Mucosa of descending colon (tissue), 3 donors: ENCODE results near the gene SUN2. TPM values are rescaled to one million over a fixed set of nuclear protein-coding genes. Genes with fewer than 3 reads are reported as not detected.

Experiments
- ATAC-seq: fragments of 200-7000 bp; cut with Tn5 transposase; one replicate; pipeline ENCODE4 v1.9.1; 2020; ENCODE audit warnings: mild to moderate bottlenecking, moderate library complexity
- DNase-seq, 3 donors: peaks; one replicate each; pipeline ENCODE4 v3.0.0-alpha.2; 2020
- H3K36me3 ChIP-seq: fragments of 200-600 bp; one replicate; pipeline ENCODE4 v1.8.0; 2021; ENCODE audit warnings: low read depth, mild to moderate bottlenecking
- H3K4me1 ChIP-seq: fragments of 200-600 bp; one replicate; pipeline ENCODE4 v1.8.0; 2021; ENCODE audit warnings: low read depth, mild to moderate bottlenecking
- H3K4me3 ChIP-seq: fragments of 200-600 bp; one replicate; pipeline ENCODE4 v1.8.0; 2021; ENCODE audit warnings: mild to moderate bottlenecking
- H3K9me3 ChIP-seq: fragments of 200-600 bp; one replicate; pipeline ENCODE4 v1.8.0; 2021; ENCODE audit warnings: mild to moderate bottlenecking
- intact Hi-C, 2 donors: fragments of 100-400 bp; cut with DNase I in 1 of 2; cut with micrococcal nuclease in 1 of 2; formaldehyde crosslinking; loops; one replicate each; pipeline versions ENCODE4 v1.11.0 to v1.11.1; 2022; cut with DNase I, micrococcal nuclease
- total RNA-seq, 3 donors: library from RNA; stranded (reverse); fragmentation: NEBNext Ultra II Directional in 2 of 3; extraction: Animal tissue kit (Norgen Biotek cat#: 25700) in 2 of 3; gene quantifications; one replicate each; pipeline versions ENCODE4 v1.2.1 to v1.2.4, GENCODE V29; 2021 to 2023
- TF ChIP-seq, protein P1 (sequence below): fragments of 200-600 bp; IDR thresholded peaks from one replicate; pipeline ENCODE4 v1.8.0; 2022; ENCODE audit warnings: antibody characterized with exemption, mild to moderate bottlenecking
- donor health status: DM: no; HTN: no; CAD: no; lungs with moderate emphysema.
- donor health status: DM: no; HTN: no; CAD: no.
- donor health status: DM: no; HTN: yes; CAD: no.

SUN2 gene
- total RNA-seq, 3 donors from 2014 or later = 130 to 235 (median 181) TPM

DNA sequence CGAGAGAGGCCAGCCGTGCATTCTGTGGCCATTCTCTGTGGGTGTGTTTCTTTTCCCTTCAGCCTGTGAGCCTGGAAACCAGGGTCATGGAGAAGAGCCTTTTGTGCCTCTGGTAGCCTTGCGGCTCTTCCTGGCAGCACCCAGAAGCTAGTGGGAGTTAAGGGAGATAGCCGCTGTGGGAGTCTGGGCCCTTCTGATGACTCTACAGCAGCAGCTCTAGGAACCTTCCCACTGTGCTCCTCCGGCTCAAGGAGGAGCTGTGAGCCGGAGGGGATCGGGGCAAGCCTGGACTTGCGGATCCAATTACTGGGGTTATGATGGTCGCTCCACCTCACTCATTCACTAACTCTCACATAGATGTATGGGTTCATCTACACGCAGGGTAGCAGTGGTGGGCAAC is 39.5 kb downstream of the SUN2 start:
- DNase-seq (no peak), ATAC-seq (no peak)
- Histone ChIP-seq H3K4me3 (no peak overlapping the region), H3K36me3 (no peaks in the 10 kb centered on the region), H3K4me1 (no peaks in the 10 kb centered on the region), H3K9me3 (no peaks in the 10 kb centered on the region)
- intact Hi-C loops = no loop called here
- TF ChIP-seq, protein P1, sequence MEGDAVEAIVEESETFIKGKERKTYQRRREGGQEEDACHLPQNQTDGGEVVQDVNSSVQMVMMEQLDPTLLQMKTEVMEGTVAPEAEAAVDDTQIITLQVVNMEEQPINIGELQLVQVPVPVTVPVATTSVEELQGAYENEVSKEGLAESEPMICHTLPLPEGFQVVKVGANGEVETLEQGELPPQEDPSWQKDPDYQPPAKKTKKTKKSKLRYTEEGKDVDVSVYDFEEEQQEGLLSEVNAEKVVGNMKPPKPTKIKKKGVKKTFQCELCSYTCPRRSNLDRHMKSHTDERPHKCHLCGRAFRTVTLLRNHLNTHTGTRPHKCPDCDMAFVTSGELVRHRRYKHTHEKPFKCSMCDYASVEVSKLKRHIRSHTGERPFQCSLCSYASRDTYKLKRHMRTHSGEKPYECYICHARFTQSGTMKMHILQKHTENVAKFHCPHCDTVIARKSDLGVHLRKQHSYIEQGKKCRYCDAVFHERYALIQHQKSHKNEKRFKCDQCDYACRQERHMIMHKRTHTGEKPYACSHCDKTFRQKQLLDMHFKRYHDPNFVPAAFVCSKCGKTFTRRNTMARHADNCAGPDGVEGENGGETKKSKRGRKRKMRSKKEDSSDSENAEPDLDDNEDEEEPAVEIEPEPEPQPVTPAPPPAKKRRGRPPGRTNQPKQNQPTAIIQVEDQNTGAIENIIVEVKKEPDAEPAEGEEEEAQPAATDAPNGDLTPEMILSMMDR = no peak

- ATAC-seq (no peak), DNase-seq (no peak)
- Histone ChIP-seq H3K4me3 (no peak overlapping the region), H3K36me3 (no peaks in the 10 kb centered on the region), H3K4me1 (no peaks in the 10 kb centered on the region), H3K9me3 (no peaks in the 10 kb centered on the region)
- intact Hi-C loops = no loop called here
- TF ChIP-seq, protein P1 = no peak
Measured at GRCh38 chr22:38715852-38716251, 39.9 kb downstream of the SUN2 start.

- H3K4me1 ChIP-seq = no peaks in the 10 kb centered on the region
- H3K4me3 ChIP-seq = no peak overlapping the region
- H3K36me3 ChIP-seq = no peaks in the 10 kb centered on the region
- TF ChIP-seq, protein P1 = no peak
- ATAC-seq = no peak
- intact Hi-C loops = no loop called here
- no peaks in the 10 kb centered on the region for H3K9me3 ChIP-seq
- DNase-seq = no peak
Measured at GRCh38 chr22:38715176-38715764, 40.5 kb downstream of the SUN2 start.

DNA sequence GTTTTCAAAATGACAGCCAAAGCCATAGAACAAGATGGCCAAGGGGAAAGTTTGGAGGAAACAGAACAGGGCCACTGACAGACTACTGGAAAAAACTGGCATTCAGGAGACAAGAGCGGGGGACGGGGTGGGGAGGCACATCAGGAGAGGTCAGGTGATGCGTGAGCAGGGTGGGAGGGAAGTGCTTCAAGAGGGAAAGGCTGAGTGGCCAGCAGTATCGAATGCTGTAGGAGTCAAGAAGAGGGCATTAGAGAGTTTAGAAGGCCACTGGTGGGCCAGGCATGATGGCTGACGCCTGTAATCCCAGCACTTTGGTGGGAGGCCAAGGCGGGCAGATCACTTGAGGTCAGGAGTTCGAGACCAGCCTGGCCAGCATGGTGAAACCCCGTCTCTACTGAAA is 41.9 kb downstream of the SUN2 start:
- Histone ChIP-seq H3K9me3 (no peaks in the 10 kb centered on the region), H3K36me3 (no peaks in the 10 kb centered on the region), H3K4me3 (no peak overlapping the region), H3K4me1 (peaks cover under 1% of the 10 kb centered on the region)
- TF ChIP-seq, protein P1 = no peak
- ATAC-seq (no peak), DNase-seq (no peak)
- intact Hi-C loops = no loop called here

- H3K4me1 ChIP-seq = peaks cover 13% of the 10 kb centered on the region
- no peak for DNase-seq
- intact Hi-C loops = no loop called here
Measured at GRCh38 chr22:38712486-38713207, 43.2 kb downstream of the SUN2 start.

More at GRCh38 chr22:38712486-38713207, 43.2 kb downstream of the SUN2 start:
- no peak overlapping the region for H3K4me3 ChIP-seq
- H3K36me3 ChIP-seq = no peaks in the 10 kb centered on the region
- H3K9me3 ChIP-seq = no peaks in the 10 kb centered on the region
- TF ChIP-seq, protein P1 = no peak
- no peak for ATAC-seq
